AG04450 (cell line): ENCODE measurements around the gene GHITM. TPM values are rescaled to one million over a fixed set of nuclear protein-coding genes. Genes with fewer than 3 reads are reported as not detected.

ENCODE experiments used
- CTCF ChIA-PET: fragments of 300-600, 350-600 bp; formaldehyde crosslinking; extraction: SDS; loops from one replicate; lab custom pipeline; 2022; ENCODE audit warnings: antibody characterized with exemption, inconsistent platforms; lab: Charles Lee
- POLR2A ChIA-PET: fragments of 350-600 bp; formaldehyde crosslinking; extraction: SDS; loops from one replicate; lab custom pipeline; 2021; ENCODE audit warnings: antibody characterized with exemption, inconsistent platforms; lab: Yijun Ruan, JAX
- DNase-seq: peaks from one replicate; pipeline ENCODE4 v3.0.0-alpha.2; 2011; ENCODE audit warnings: low read depth, low spot score
- H3K27ac ChIP-seq: one replicate; pipeline ENCODE4 v1.5.1; 2012; ENCODE audit warnings: low read depth, low read length, control low read depth
- H3K27me3 ChIP-seq: one replicate; pipeline ENCODE4 v1.6.0; 2012; ENCODE audit warnings: low read length; ENCODE audit not compliant: control insufficient read depth, insufficient read depth
- H3K4me3 ChIP-seq: 2 replicates; pipeline ENCODE4 v1.5.1; 2011; ENCODE audit warnings: mild to moderate bottlenecking, low read depth, low read length, control low read depth
- H3K9me3 ChIP-seq: 2 replicates; pipeline ENCODE4 v1.5.1; 2012; ENCODE audit warnings: low read length; ENCODE audit not compliant: control insufficient read depth, insufficient read depth
- CTCF ChIP-seq: IDR thresholded peaks from 2 replicates; pipeline ENCODE4 v1.5.1; 2011; ENCODE audit warnings: low read depth, low read length, control low read depth, inconsistent platforms
- polyA minus RNA-seq: library from RNA; depleted of rRNA, polyadenylated mRNA; stranded (reverse); fragments of >200 nt; gene quantifications from 2 replicates; pipeline ENCODE4 v1.2.3, GENCODE V29; 2011; rRNA and poly(A)+ RNA removed
- polyA plus RNA-seq: library from polyadenylated mRNA; depleted of rRNA; stranded (reverse); fragments of >200 nt; gene quantifications from 2 replicates; pipeline ENCODE4 v1.2.3, GENCODE V29; 2011; rRNA removed

The GHITM gene
- polyA plus RNA-seq (189 and 227 TPM in 2 replicates), polyA minus RNA-seq (87.5 and 98.1 TPM in 2 replicates)

- Histone ChIP-seq H3K4me3 (peak within 1 kb of the TSS; percentile 99), H3K27me3 (no peaks in the 10 kb centered on the region), H3K9me3 (peaks cover 3% of the 10 kb centered on the region; the same call in 1 of the 2 replicates), H3K27ac (peak within 1 kb of the TSS; percentile 89)
- CTCF ChIA-PET, result interaction anchor here (1.0 to 3.6 kb wide), 6 partner anchors 8 to 400 kb away, joined by 3 to 38 read pairs (median 4); no protein-coding TSS in a partner anchor
- DNase-seq, result peak; percentile 96
- POLR2A ChIA-PET, result interaction anchor here (0.6 kb wide), 1 partner anchor 401 kb away, joined by 3 read pairs; no protein-coding TSS in a partner anchor
- TF ChIP-seq CTCF, result peak; percentile 43
These were observed at the start of gene GHITM for GRCh38 chr10:84139126-84140035. TSS of gene GHITM (plus strand) at chr10:84139509. CDS start at chr10:84141501, 1,992 bp downstream.

- peaks cover 2% of the 10 kb centered on the region for H3K27me3 ChIP-seq
- DNase-seq, result no peak
- ChIA-PET CTCF (interaction anchor here (0.9 to 2.2 kb wide), 2 partner anchors 21 to 442 kb away, joined by 3 to 9 read pairs; no protein-coding TSS in a partner anchor), POLR2A (no interaction called here)
- no peak overlapping the region for H3K4me3 ChIP-seq
- H3K9me3 ChIP-seq, result no peaks in the 10 kb centered on the region
- no peak overlapping the region for H3K27ac ChIP-seq
- no peak for TF ChIP-seq CTCF
These were observed 43.4 kb upstream of the GHITM start for GRCh38 chr10:84095811-84096497.

GRCh38 chr10:84097787-84098353 lies 41.4 kb upstream of the GHITM start:
- ChIA-PET POLR2A (no interaction called here), CTCF (interaction anchor here (0.6 to 2.2 kb wide), 14 partner anchors 9 to 1957 kb away, joined by 3 to 13 read pairs (median 4); no protein-coding TSS in a partner anchor)
- H3K4me3 ChIP-seq, result no peak overlapping the region
- peak; percentile 58 for TF ChIP-seq CTCF
- H3K27ac ChIP-seq, result no peak overlapping the region
- DNase-seq, result no peak
- H3K9me3 ChIP-seq, result no peaks in the 10 kb centered on the region
- H3K27me3 ChIP-seq, result peaks cover under 1% of the 10 kb centered on the region

GRCh38 chr10:84098667-84099066 lies 40.6 kb upstream of the GHITM start:
- DNase-seq, result no peak
- Histone ChIP-seq H3K9me3 (no peaks in the 10 kb centered on the region), H3K27me3 (no peaks in the 10 kb centered on the region), H3K27ac (no peak overlapping the region), H3K4me3 (no peak overlapping the region)
- no peak for TF ChIP-seq CTCF
- CTCF ChIA-PET, result interaction anchor here (1.0 to 1.6 kb wide), 2 partner anchors 10 to 21 kb away, joined by 3 to 10 read pairs; no protein-coding TSS in a partner anchor
- POLR2A ChIA-PET, result no interaction called here
